NCI-H510A treated with DMSO at 0.1 percent for 48 hours (cell line): Measurements from ENCODE around the gene KDM5A.
"Not testable (repeated sequence)": the region's sequence is repeated elsewhere in the genome, so short reads cannot be mapped to it uniquely, and the experiment has no call there.

ENCODE experiments used
- DNase-seq: peaks from one replicate; lab custom pipeline; 2025; lab: John Stamatoyannopoulos, UW

KDM5A gene

DNA sequence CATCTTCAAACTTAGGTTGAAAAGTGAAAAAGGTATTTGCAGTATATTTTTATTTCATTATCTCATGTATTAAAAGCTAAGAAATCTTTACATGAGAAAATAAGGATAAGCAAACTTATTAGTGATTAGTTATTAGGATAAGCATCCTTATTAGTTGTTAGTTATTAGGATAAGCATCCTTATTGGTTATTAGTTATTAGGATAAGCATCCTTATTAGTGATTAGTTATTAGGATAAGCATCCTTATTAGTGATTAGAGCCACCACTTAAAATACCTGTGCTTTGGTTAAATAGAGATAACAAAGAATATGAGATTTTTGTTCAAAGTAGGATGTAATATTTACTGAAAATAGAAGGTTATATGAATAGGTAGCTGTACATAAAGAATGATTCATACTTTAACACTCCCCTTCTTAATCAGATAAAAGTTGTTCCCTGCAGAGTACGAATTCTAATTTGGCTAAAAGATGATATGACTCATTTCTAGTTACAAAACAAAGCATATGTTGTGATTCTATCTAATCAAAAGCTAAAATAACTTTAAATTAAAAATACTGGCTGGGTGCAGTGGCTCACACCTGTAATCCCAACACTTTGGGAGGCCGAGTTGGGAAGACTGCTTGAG, 56.4 kb downstream of the KDM5A start:
- DNase-seq = no peak

DNA sequence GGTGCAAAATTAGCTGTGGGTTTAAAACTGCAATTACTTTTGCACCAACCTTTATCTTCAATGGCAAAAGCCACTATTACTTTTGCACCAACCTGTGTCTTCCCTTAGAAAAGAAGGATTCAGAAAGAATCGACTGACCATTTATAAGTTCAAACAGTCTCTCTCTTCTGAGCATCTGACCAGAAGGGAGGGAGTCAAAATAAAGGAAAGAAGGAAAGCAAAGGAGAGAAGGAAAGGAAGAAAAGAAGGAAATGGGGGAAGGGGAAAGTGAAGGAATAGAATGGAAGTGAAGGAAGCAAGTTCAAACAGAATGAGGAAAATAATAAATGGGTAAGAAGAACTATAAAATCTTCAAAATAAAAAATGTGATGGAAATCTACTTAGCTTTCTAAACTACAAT, 57.8 kb downstream of the KDM5A start:
- no peak for DNase-seq

DNA sequence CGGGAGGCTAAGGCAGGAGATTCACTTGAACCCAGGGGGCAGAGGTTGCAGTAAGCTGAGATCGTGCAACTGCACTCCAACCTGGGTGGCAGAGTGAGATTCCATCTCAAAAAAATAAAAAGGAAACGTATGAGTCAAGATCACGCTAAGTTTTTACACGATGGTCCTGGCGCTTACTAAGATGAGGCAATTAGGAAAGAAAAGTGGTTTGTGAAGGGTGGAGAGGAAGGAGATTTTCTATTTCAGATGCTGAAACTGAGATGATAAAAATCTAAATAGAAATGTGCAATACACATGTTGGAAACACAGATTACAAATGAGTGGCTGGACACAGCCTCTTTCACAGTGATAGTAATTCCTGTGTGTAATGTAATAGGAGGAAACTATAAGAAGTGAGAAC, 63.2 kb downstream of the KDM5A start:
- DNase-seq = no peak

DNA sequence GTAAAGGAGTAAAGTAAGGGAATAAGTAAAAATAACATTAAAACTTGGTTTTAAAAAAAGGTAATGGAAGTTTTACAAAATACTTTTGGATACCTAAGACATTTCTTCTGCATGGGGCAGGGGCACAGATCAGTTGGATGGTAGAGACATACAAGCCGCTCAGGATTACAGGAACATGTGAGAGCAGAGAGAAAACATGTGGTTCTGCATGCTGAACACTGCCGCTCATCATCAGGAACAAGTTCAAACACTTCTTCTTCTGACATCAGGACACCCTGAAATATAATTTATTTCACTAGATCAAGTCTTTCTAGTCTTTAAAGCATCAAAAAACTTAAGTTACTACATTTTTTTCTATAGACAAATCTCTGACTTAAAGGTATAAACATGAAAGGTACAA, 65.6 kb downstream of the KDM5A start:
- no peak for DNase-seq

DNA sequence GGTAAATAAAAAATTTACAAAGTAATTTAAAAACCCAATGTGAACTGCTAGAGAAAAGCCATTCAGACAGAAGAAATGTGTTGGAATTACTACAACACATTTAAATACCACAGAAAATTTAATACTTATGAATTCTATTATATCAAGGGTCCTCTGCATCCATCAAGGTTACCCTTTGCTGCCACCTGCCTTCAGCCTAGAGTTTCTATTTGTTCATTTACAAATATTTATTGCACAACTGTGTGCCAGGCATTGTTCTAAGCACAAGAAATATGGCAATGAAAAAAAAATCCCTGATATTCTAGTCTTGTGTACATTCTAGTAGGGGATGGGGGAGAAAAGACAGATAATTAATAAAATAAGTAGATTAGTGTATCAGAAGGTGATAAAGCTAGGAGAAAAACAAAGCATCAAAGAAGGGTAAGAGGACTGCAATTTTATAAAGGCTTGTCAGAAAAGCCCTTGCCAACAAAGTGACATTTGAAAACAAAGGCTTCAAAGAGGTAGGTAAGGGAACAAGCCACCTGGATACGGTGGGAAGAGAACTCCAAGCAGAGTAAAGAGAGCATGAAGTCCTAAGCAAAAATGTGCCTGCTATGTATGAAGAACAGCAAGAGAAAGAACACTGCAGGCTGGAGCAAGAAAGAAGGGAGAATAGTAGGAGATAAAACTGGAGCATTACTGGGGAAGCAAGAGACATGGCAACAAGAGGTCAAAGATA, 67.4 kb downstream of the KDM5A start:
- DNase-seq = peak; percentile 10

DNA sequence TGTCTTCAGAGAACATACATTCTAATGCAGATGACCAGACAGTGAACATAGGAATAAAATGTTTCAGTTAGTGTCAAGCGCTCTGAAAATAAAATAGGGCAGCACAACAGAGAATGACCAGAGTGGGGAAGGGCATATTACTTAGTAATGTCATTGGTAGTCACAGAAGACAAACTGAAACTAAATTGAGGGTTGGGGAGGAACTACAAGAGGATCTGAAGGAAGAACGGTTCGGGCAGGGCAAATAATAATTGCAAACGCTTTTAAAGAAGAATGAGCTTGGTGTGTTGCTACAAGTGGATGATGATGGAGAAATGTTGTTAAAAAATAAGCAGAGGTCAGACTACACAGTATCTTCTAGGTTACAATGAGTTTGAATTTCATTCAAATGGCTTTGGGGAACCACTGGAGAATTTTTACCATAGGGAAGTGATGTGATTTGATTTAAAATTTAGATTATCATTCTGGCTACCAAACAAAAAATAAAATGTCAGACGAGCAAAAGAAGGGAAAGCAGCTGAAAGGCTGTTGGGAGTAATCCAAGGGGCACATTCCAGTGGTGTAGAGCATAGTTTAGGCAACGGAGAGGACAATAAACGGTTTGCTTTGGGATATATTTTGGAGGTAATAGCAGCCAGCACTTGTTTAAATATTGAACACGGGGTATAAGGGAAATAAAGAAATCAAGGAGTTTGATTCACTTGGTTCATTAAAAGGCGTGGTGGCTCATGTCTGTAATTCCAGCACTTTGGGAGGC, 70.2 kb downstream of the KDM5A start:
- DNase-seq = no peak

DNA sequence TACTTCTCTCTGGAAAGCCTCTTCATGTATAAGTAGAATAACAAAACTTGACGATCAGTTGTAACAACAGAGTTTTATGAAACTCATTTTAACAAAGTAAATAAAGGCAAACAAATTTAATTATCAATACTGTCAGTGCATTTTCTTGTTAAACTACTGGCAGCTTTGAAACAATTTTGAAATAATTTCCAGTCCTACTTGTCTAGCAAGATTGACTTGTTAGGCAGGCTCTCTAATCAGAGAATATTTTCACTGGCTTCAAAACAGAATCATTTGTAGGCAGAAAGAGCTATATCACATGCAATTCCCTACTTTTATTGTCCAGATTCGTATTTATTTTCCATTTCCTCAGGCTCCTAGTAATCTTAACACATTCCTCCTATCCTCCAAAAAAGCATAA, 80.6 kb downstream of the KDM5A start:
- DNase-seq = no peak

DNA sequence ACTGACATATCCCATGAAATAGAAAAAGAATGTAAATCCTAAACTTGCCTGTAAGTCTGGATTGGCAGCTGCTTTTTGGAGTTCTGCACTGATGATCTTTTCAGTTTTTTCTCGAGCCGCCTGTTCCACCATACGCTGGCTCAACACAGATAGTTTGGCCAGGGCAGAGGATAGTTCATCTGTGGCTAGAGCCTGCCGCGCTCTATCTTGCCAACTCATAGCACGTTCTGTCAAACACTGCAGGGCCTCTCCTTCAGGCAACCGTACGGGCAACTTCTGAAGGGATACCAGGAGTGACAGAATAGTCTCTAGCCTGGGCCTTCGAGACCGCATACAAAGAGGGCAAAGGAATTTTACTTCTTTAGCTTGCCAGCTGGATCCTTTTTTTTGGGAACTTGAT, 81.7 kb downstream of the KDM5A start:
- DNase-seq = no peak

DNA sequence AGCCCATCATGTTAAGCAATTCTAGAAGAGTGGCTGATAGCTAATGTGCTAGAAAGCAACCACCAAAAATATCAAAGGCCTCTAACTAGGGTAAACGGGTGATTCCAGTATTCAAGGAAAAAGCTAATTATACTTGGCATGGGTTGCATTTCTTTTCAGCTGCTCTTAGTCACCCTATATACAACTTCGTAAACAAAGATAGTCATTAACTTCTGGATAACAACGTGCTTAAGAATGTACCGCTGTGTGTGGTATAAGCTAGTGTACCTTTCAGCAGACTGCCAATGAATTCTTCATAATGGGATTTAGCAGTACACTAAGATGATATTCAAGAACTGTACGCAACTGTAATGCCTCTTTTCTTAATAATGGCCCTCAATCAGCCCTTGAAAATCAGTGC, 84.3 kb downstream of the KDM5A start:
- DNase-seq = no peak

DNA sequence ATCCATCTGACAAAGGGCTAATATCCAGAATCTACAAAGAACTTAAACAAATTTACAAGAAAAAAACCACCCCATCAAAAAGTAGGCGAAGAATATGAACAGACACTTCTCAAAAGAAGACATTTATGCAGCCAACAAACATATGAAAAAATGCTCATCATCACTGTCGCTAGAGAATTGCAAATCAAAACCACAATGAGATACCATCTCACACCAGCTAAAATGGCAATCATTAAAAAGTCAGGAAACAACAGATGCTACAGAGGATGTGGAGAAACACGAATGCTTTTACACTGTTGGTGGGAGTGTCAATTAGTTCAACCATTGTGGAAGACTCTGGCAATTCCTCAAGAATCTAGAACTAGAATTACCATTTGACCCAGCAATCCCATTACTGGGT, 86.4 kb downstream of the KDM5A start:
- not testable (repeated sequence) for DNase-seq

DNA sequence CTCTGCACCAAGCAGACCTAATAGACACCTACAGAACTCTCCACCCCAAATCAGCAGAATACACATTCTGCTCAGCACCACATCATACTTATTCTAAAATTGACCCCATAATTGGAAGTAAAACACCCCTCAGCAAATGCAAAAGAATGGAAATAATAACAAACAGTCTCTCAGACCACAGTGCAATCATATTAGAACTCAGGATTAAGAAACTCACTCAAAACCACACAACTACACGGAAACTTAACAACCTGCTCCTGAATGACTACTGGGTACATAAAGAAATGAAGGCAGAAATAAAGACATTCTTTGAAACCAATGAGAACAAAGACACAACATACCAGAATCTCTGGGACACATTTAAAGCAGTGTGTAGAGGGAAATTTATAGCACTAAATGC, 89.0 kb downstream of the KDM5A start:
- DNase-seq = not testable (repeated sequence)

DNA sequence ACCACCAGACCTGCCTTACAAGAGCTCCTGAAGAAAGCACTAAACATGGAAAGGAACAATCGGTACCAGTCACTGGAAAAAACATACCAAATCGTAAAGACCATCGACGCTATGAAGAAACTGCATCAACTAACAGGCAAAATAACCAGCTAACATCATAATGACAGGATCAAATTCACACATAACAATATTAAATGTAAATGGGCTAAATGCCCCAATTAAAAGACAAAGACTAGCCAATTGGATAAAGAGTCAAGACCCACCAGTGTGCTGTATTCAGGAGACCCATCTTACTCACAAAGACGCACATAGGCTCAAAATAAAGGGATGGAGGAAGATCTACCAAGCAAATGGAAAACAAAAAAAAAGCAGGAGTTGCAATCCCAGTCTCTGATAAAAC, 89.6 kb downstream of the KDM5A start:
- DNase-seq = not testable (repeated sequence)

DNA sequence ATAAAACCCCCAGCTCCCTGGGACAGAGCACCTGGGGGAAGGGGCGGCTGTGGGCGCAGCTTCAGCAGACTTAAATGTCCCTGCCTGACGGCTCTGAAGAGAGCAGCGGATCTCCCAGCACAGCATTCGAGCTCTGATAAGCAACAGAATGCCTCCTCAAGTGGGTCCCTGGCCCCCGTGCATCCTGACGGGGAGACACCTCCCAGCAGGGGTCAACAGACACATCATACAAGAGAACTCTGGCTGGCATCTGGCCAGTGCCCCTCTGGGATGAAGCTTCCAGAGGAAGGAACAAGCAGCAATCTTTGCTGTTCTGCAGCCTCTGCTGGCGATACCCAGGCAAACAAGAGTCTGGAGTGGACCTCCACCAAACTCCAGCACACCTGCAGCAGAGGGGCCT, 91.1 kb downstream of the KDM5A start:
- not testable (repeated sequence) for DNase-seq

DNA sequence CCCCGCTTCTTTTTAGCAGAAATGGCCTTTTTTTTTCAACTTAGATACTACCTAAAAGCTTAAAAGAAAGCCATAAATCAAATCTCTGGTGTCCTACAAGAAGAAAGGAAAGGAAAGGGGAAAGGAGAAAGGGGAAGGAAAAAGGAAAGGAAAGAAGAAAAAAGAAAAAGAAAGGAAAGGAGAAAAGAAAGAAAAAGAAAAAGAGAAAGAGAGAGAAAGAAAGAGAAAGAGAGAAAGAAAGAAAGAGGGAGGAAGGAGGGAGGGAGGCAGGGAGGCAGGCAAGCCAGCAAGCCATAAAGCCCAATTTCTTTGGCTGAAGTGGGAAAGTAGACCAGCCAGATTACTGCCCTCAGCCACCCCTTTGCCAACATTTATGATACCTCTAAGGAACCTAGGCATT, 94.0 kb downstream of the KDM5A start:
- DNase-seq = no peak

DNA sequence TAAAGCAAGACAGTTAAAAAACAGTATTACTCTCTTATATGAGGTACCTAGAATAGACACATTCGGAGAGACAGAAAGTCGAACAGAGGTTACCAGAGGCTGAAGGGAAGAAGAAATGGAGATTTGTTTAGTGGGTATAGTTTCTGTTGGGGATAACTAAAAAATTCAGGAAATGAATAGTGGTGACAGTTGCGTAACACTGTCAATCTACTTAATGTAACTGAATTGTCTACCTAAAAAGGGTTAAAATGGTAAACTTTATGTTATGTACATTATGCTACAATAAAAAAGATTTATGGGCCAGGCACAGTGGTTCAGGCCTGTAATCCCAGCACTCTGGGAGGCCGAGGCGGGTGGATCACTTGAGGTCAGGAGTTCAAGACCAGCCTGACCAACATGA, 95.9 kb downstream of the KDM5A start:
- no peak for DNase-seq

DNA sequence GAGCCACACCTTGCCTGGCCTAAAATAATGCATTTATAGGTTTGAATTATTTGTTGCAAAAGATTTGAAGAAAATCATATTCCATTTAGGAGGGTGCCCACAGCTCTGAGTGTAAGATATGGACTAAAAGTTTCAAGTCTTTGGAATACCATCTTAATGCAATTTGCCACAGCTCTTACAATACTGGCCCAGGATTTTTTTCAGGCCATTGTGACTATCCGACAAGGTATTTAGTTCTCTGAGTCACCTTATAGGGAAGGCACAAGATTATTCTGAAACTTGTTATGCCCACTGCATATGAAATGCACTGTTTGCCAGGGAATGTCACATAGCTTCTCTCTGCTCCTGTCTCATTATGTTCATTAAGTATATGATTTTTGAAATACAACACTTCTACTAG, 96.9 kb downstream of the KDM5A start:
- DNase-seq = no peak

DNA sequence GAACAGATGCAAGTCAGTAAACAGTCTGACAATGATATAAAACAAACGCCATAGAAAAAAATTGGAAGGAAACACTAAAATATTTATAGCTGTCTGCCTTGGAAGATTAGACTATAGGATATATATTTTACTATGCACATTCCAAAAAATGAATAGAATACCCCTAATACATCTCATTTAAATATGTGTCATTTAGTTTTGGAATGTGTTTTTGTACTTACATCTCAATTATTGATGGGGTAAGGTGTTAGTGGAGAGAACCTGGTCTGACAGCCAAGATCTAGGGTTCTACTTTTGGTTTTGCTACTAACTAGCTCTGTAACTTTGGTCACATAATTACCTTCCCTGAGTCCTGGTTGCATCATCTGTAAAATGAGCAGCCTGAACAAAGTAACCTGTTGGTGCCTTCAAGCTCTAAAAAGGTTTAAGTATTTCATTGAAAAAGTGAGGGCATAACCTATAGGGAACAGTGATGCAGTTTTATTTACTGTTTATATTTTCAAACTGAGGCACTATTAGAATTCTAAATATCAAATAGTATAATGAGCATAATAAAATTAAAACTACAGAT, 97.9 kb downstream of the KDM5A start:
- no peak for DNase-seq

DNA sequence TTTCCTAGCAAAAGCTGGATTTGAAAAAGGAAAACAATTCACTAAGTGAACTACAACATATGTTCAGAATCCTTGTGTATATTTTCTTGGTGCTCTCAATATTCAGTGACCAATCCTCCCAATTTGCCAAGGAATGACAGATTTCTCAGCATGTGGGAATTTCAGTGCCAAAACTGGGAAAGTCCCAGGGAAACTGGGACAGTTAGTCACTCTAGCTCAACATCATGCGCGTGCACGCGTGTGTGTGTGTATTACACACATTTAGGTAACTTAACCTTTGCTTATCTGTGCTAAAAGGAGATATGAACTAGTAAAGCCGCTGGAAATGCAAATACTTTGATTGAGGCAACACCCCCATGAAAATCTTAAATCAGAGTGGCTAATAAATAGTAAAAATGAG, 100.4 kb downstream of the KDM5A start:
- DNase-seq = no peak

DNA sequence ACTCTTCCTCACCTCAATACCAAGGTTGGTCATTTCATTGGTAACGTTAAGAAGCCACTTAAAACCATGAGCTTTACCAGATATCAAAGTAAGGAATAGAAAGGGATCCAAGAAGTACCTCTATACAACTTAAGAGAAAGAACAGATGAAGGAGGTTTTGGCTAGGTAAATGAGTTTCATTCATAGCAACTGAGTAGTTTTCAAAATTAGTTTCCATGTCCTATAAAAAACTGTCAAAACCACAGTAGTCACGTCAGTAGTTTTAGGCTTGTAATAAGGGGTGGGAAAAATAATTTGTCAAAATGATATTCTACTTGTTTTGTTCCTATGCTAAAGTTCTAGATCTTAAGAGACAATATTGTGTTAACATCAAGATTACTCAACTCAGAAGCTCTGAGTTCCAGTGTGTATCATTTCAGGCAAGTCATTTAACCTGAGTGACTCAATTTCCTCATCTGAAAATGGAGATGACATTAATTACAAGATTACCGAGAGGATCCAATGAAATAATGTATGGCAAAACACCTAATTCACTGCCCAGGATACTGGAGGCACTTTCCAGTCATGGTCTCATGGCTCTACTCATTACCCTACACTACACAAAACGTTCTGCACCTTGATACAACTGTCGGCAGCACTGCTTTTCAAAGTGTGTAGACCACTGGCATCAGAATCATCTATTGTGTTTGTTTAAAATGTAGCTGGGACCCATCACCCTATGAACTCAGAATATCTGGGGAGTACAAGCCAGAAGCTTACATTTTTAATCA, 102.4 kb downstream of the KDM5A start:
- DNase-seq = no peak

DNA sequence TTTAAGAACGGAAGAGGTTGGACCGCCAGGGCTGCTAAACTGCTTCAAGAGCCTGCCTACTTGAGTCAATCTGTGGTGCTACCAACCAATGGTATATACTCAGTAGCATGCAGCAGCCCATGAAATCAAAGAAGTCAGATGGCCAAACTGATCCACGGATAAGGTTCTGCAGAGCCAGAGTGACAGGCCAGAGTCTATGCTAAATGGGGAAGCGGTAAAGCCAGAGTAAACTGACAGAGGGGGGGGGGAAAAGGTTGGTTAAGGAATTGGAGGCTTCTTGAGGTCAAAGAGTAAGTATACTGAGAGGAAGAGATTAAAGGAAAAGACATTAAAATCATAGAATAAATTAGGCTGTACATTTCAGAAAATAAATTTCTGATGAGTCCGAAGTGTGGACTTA, 111.1 kb downstream of the KDM5A start:
- DNase-seq = no peak

DNA sequence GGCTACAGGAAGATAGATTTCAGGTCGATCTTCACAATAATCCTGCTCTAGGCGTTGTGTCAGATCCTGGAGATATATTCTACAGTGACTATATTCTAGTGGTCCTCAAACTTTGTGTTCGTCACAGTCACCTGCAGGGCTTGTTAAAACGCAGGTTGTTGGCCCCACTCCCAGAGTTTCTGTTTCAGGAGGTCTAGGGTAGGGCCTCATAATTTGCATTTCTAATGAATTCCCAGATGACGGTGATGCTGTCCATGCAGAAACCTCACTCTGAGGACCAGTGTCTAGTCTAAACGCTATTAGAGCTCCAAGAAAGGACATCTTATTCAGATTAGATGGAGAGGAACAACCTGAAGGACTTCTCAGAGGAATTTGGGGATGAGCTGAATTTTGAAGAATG, 113.3 kb downstream of the KDM5A start:
- no peak for DNase-seq

DNA sequence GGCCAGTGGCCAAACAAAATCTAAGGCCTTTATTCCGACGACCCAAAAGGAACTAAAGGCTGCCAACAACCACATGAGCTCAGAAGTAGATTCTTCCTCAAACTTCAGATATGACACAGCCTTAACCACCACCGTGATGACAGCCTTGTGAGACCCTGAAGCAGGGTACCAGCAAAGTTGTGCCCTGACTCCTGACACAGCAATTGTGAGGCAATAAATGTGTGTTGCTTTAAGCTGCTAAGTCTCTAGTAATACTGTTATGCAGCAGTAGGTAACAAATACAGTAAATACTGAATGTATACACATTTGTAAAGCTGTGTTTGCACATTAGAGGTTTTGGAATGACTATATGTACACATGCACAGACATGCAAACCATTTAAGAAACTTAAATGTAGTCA, 115.7 kb downstream of the KDM5A start:
- no peak for DNase-seq
